ENCODE data around the gene JDP2.

JDP2 gene

DNA sequence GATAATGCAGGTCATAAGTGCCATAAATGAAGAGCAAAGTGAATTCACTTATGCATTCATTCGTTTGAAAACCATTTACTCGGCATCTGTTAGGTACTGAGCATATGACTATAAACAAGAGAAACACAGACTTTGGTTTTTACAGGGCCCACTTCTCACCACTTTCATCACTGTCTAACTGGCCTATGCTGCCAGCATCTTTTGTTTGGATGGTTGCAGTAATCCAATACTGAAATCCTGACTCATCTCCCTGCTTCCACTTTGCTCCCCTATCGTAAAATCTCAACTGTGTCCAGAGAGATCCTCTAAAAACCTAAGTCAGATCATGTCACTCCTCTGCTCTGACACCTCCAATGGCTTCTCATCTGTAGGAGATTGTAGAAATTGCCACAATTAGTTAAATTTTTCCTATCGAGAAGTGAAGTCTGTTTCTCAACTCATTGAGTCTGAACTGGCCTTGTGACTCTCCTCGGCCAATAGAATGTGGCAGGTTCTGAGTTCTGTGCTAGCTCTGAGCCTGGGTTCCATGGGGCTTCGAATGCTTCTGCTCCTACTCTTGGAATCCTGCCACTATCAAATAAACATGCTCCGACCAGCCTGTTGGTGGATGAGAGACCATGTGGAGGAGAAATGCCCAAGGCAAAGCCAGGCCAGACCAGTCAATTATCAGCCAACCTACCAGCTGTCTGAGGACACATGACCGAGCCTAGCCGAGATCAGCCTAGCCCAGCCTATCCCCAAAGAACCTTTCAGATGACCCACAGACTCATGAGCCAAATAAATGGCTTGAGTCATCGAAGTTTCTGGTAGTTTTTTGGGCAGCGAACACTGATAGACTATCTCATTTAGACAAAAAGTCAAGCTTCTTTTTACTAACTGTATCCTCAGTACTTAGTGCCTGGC is 92.3 kb downstream of the JDP2 start:
- DNase-seq: no peak

DNA sequence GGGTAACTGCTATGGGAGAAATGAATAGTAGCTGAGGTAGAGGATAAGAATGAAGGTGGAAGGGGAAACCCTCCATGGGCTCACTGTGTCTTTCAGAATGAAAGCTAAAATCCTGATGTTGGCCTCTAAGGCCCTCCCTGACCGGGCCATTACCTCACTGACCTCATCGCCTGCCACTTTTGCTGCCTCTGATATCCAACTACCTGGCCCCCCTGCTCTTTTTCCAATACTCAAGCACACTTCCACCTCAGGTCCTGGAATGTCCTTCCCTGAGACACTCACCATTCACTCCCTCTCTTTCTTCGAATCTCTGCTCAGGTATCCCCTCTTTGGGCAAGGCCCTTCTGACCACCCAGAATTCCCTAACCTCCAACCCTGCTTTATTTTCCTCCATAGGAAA is 93.0 kb downstream of the JDP2 start:
- no peak for DNase-seq

GRCh38 chr14:75521415-75522199 is 93.8 kb downstream of the JDP2 start:
- DNase-seq: no peak

- DNase-seq: no peak
Observed at GRCh38 chr14:75522224-75522982, 94.6 kb downstream of the JDP2 start, which contains the start of gene BATF. Gene BATF (plus strand): TSS chr14:75522469. CDS start chr14:75522683, 214 bp downstream.

GRCh38 chr14:75522983-75523318 is 95.1 kb downstream of the JDP2 start:
- no peak for DNase-seq
